ENCODE measurements around the gene DNER.

DNER gene

DNA sequence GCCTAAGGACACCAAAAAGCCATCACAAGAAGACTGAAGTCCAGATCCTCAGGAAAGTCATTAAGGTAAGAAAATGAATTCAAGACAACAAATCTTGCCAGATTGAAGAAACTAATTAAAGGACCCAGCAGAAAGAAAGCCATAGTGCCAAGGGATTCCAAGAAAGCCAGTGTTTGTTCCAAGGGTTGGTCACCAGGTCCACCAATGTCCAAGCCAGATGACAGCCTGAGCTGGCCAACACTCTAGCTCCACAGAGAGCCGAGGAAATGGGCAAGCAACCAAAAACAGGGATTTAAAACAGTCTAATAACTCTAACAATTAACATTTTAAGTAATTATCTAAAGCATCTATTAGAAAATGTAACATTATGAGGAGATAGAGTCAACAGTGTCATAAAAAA lies 49.2 kb downstream of the DNER start:
- DNase-seq = no peak

DNA sequence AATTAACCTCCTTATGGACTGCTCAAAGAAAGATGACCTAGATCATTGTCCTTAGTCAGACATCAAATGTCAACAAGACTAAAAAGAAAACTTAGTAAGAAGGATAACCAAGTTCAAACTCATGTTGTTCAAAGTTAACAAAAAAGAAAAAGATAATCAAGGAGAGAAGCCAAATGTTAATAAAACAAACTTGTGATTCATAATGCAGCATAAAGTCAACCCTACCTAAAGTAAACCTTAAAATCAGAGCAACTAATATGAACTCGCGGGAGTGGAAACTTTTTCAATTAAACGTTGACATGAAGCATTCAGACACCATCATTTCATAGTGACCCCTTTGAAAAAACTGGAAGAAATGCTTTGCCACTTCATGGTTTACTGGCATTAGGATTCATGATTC lies 52.9 kb downstream of the DNER start:
- no peak for DNase-seq

- DNase-seq = peak; percentile 20
Measured at GRCh38 chr2:229660951-229661350, 53.4 kb downstream of the DNER start.

GRCh38 chr2:229660391-229660790 lies 54.0 kb downstream of the DNER start:
- DNase-seq = no peak

DNA sequence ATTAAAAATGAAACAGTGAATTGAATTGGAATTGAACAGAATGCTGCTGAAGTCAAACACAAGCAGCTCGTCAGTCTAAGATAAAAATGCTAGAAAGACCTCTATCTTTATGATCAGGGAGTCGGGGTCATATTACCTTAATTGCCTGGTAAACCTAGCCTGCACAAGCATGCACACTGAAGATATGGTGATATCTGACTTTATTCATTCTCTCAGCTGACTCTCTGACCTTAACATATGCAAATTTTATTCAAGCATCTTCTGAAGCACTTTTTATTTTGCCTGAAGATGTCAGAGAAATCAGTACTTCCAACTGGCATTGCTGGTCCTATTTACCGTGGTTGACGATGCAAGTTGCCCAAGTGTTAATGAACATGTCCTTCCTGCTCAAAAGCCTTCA lies 56.4 kb downstream of the DNER start:
- no peak for DNase-seq

DNA sequence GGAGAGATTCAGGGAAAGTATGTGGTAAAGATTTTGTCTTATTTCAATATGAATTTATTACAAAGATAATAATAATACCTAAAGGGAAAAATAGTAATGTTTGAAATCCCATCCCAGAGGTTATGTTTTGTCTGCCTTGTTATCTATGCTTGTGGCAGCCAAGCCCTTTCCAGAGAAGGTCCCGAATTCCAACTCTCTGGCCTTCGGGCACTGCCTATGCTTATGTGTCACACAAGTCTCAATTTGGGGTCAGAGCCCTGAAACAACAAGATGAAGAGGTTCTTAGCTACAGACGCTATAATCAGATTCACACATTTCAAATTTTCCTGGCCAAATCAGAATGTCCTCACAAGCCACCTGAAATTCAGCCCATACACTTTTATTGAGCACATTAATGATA lies 59.9 kb downstream of the DNER start:
- no peak for DNase-seq

GRCh38 chr2:229653531-229653930 lies 60.8 kb downstream of the DNER start:
- no peak for DNase-seq

GRCh38 chr2:229652796-229653195 lies 61.6 kb downstream of the DNER start:
- no peak for DNase-seq

DNA sequence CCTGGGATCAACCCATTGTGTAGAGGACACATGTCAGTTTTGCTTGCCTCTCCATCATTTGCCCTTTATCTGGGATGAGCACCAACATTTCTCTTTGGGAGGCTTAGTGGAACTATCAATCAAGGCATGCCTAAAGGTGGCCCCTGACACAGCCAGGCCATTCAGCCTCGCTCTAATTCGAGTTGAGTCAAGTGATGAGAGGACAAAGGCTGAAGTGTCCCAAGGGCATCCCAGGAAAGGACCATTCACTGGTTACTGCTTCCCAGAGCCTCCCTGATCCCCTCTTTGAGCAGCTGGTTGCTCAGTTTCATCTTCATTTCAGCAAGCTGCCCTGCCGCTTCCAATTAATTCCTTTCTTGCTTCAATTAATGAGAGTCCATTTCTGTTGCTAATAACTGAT lies 63.5 kb downstream of the DNER start:
- no peak for DNase-seq

DNA sequence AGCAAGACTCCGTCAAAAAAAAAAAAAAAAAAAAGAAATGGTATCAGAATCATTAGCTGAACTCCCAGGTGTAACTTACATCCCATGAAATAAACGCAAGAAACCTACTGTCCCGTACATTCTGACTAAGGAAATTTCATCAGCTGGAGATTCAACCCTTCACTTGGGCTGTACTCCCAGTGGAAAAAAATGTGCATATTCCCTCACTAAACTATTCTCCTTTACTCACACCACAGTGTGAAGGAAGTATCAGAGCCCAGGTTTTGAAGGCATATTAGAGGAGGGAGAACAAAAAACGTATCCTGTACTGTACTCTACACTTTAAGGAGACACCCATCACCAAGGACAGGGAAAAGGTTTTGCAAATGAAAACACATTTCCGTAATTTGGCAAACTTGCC lies 64.3 kb downstream of the DNER start:
- no peak for DNase-seq

DNA sequence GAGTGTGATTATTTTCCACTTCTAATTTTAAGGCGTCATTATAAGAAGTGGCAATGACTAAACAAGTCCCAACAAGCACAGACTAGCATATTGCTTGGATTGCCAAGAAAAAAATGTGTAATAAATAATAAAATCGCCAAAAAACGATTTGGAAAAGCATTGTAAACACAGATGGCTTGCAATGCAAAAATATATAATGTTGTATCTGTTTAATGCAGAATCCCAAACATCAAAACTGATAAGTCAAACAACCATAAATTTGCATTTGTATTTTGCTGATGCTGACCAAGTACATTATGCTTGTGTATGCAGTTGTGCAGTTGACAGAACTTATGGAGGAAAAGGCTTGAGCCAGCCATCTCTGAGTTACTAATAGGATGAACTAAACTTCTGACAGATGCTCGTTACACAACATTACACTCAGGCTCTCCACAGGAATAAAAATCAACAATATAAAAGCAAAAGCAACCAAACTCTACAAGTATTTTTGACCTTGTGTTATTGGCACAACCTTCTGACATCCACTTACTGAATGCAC lies 68.1 kb downstream of the DNER start:
- DNase-seq = no peak

DNA sequence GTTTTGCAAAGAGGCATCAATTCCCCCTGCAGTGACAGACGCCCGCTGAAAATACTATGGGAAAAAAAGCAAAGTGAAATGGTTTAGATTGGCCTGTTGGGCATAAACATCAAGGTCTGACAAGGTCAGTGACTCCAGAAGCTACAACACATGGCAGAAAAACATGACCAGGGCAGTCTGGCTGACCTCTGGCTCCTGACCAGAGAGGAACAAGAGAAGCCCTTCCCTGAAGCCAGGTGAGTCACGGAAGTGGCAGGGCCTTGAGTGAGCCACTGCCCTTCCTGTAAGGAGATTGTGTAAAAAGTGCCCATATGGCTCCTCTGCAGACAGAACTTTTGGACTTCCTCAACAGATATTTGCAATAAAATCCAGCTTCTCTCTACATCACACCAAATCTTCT lies 72.0 kb downstream of the DNER start:
- no peak for DNase-seq

DNA sequence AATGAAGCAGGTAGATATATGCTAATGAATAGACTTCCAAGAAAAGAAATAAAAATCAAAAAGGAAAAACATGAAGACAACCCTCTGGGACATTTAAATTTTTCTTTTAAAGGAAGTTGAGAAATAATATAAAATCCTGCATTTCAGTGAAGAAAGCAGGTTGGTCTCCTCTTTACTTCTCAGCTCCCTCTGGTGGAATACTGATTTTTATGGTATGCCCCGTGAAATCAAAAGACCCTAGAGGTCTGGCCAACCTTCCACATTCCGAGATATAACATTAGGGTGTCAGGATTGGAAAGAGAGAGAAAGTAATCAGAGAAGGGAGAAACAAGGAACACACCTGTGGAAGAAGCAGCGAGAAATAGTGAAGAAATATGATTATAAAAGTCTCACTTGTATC lies 72.7 kb downstream of the DNER start:
- no peak for DNase-seq

GRCh38 chr2:229640636-229641035 lies 73.7 kb downstream of the DNER start:
- DNase-seq = no peak

- no peak for DNase-seq
Measured at GRCh38 chr2:229636571-229636970, 77.8 kb downstream of the DNER start.

- no peak for DNase-seq
Measured at GRCh38 chr2:229635371-229635680, 79.0 kb downstream of the DNER start.

DNA sequence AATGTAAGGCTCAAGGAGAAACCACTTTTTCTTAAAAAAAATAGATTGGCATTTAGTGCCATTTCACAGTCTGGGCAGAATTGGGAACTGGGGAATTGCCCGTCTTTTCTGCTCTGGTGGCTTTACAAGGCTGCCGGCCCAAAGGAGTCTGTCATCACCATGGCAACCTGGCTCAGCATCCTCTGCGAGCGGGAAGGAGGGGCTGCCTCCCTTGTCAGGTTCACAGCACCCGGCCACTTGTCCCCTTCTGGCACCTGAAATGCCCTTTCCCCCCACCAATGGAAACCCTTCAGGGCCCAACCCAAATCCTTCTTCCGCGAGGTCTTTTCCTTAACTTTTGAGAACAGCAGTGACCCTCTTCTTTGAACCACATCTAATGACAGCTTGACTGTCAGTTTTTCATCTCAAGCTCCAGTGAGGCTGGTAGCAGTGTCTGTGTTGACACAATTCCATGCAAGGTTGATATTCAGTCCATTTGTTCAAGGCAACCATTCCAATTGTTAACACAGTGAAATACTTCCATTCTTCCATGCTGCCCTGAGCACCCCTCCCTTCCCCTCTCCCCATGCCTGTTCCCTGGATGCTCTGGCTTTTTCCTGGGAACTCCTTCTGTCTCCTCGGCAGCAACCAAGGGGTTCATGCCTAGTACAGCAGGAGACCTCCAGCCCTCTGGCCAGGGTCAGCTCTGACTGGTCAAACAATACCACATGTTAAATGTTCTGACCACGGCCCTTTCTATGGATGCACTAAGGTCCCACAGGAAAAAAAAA lies 79.6 kb downstream of the DNER start:
- no peak for DNase-seq

- no peak for DNase-seq
Measured at GRCh38 chr2:229633556-229633955, 80.8 kb downstream of the DNER start.

DNA sequence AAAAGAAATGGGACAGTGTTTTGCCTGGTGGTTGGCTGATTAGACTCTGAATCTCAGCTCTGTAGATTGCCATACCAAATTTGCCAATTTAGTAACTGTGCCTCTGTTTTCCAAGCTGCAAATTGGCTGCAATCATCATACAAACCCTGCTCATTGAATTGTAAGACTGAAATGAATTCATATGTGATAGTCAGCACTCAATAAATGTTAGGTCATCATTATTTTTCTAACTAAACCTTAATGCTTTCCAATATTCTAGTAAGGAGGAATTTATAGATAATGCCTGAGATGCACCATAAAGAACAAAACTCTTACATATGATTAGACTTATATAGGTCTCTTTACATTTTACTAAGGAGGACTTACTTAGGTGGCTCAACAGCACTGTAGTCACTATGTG lies 85.3 kb downstream of the DNER start:
- no peak for DNase-seq

DNA sequence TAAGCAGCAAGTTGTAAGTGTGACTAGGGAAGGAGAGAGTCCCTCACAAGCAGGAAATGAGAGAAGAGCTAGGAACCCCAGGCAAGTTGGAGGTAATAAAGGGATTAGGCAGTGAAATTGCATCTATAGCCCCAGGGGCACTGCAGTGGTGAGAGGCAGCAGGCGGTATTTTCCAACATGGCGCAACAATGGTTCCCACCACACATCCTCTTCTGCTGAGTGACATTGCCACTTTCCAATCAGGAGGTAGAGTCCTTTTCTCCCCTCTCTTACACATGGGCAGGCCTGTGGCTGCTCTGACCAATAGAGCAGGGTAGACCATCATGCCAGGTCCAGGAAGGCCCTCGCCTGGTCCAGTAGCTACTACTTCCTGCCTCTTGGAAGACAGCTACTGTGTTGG lies 86.6 kb downstream of the DNER start:
- no peak for DNase-seq

GRCh38 chr2:229622495-229623355 lies 91.6 kb downstream of the DNER start:
- no peak for DNase-seq

DNA sequence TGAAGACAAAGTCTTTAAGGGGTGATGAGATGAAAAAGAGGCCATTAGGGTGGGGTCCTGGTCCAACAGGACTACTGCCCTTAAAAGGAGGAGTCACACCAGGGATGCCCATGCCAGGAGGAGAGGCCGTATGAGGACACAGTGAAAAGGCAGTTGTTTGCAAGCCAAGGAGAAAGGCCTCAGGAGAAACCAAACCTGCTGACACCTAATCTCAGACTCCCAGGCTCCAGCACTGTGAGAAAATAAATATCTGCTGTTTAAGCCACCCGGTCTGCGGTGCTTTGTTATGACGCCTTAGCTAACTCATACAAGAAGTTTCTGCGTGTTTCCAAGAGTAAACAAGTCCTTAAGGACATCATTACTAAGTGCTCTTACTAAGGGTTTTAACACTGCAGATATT lies 93.6 kb downstream of the DNER start:
- DNase-seq = no peak

DNA sequence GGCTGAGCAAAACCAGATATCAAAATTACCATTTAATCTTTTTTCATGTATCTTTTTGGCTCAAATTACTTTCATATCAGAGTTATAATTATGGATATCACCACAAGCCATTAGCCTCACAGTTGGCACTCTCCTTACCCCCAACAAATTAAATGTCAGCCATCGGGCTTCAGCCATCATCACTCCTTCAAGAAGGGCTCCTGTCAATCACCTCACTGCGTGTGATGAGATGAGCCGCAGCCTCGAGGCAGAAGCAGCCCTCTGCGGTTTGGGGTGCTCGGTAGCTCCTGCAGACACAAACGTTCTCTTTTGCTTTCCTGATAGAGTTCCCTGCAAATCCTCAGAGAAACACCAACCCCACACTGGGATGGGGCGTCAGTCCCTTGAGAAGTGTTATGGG lies 94.1 kb downstream of the DNER start:
- DNase-seq = no peak

DNA sequence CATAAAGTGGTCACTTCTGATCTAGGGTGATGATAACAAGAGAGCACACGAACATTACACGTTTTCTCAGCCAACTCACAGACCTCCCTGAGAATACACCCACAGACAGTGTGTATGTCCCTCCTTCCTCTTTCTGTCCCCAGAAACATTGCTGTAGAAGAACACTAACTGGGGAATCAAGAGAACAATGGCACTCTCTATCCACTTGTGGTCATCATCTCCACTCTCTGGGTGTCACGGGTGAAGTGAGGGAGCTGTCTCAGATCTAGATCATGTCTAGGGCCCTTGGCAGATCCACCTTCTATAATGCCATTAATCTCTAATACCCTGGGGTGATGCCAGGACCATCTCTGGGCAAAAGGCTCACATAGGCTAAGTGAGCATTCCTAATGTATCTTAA lies 97.9 kb downstream of the DNER start:
- DNase-seq = no peak

Data from HCEC 1CT (cell line).